T-helper 1 cell treated with Interleukin-12 subunit alpha and Interleukin-12 subunit beta and Interleukin-4 antibody, amounts not matched to agents 30 μg/mL and 1 μg/mL, for 36 hours (primary cell): ENCODE data around the gene UBE2E2.

ENCODE experiments used
- H3K27ac Mint-ChIP-seq: one replicate; pipeline ENCODE4 v1.8.0; 2021; ENCODE audit warnings: mild to moderate bottlenecking, mixed read lengths
- H3K27me3 Mint-ChIP-seq: one replicate; pipeline ENCODE4 v1.8.0; 2021; ENCODE audit warnings: low read depth, mixed read lengths
- H3K36me3 Mint-ChIP-seq: one replicate; pipeline ENCODE4 v1.8.0; 2021; ENCODE audit warnings: low read depth, mixed read lengths
- H3K4me1 Mint-ChIP-seq: one replicate; pipeline ENCODE4 v1.8.0; 2021; ENCODE audit warnings: low read depth, mixed read lengths
- H3K4me3 Mint-ChIP-seq: one replicate; pipeline ENCODE4 v1.8.0; 2021; ENCODE audit warnings: mild to moderate bottlenecking, moderate library complexity, mixed read lengths
- H3K9me3 Mint-ChIP-seq: one replicate; pipeline ENCODE4 v1.8.0; 2021; ENCODE audit warnings: mixed read lengths

UBE2E2 gene

GRCh38 chr3:23546181-23546580, 343.1 kb downstream of the UBE2E2 start:
- Mint-ChIP-seq H3K4me1 (no peaks in the 10 kb centered on the region), H3K36me3 (no peaks in the 10 kb centered on the region), H3K27ac (no peak overlapping the region), H3K4me3 (no peak overlapping the region), H3K27me3 (no peaks in the 10 kb centered on the region), H3K9me3 (no peaks in the 10 kb centered on the region)

- H3K36me3 Mint-ChIP-seq = no peaks in the 10 kb centered on the region
- H3K4me1 Mint-ChIP-seq = no peaks in the 10 kb centered on the region
- H3K27ac Mint-ChIP-seq = no peak overlapping the region
- H3K9me3 Mint-ChIP-seq = no peaks in the 10 kb centered on the region
- H3K4me3 Mint-ChIP-seq = no peak overlapping the region
- no peaks in the 10 kb centered on the region for H3K27me3 Mint-ChIP-seq
Measured at GRCh38 chr3:23547905-23548650, 345.0 kb downstream of the UBE2E2 start.

- Mint-ChIP-seq H3K36me3 (no peaks in the 10 kb centered on the region), H3K9me3 (no peaks in the 10 kb centered on the region)
Measured at GRCh38 chr3:23548706-23549105, 345.6 kb downstream of the UBE2E2 start.

GRCh38 chr3:23549148-23549910, 346.2 kb downstream of the UBE2E2 start:
- no peak overlapping the region for H3K4me3 Mint-ChIP-seq
- H3K36me3 Mint-ChIP-seq = no peaks in the 10 kb centered on the region
- H3K27ac Mint-ChIP-seq = no peak overlapping the region
- H3K27me3 Mint-ChIP-seq = no peaks in the 10 kb centered on the region
- H3K4me1 Mint-ChIP-seq = no peaks in the 10 kb centered on the region
- H3K9me3 Mint-ChIP-seq = no peaks in the 10 kb centered on the region

More at GRCh38 chr3:23548706-23549105, 345.6 kb downstream of the UBE2E2 start:
- Mint-ChIP-seq H3K27ac (no peak overlapping the region), H3K4me3 (no peak overlapping the region), H3K27me3 (no peaks in the 10 kb centered on the region), H3K4me1 (no peaks in the 10 kb centered on the region)

- Mint-ChIP-seq H3K4me1 (no peaks in the 10 kb centered on the region), H3K4me3 (no peak overlapping the region), H3K9me3 (no peaks in the 10 kb centered on the region), H3K36me3 (no peaks in the 10 kb centered on the region), H3K27ac (no peak overlapping the region), H3K27me3 (no peaks in the 10 kb centered on the region)
Measured at GRCh38 chr3:23550402-23550801, 347.3 kb downstream of the UBE2E2 start.

GRCh38 chr3:23552506-23552905, 349.4 kb downstream of the UBE2E2 start:
- no peak overlapping the region for H3K4me3 Mint-ChIP-seq
- H3K36me3 Mint-ChIP-seq = no peaks in the 10 kb centered on the region
- H3K27me3 Mint-ChIP-seq = no peaks in the 10 kb centered on the region
- H3K9me3 Mint-ChIP-seq = no peaks in the 10 kb centered on the region
- no peaks in the 10 kb centered on the region for H3K4me1 Mint-ChIP-seq
- no peak overlapping the region for H3K27ac Mint-ChIP-seq

- no peaks in the 10 kb centered on the region for H3K9me3 Mint-ChIP-seq
- H3K36me3 Mint-ChIP-seq = no peaks in the 10 kb centered on the region
- H3K4me3 Mint-ChIP-seq = no peak overlapping the region
- no peaks in the 10 kb centered on the region for H3K4me1 Mint-ChIP-seq
- no peak overlapping the region for H3K27ac Mint-ChIP-seq
- no peaks in the 10 kb centered on the region for H3K27me3 Mint-ChIP-seq
Measured at GRCh38 chr3:23553353-23553752, 350.2 kb downstream of the UBE2E2 start.

GRCh38 chr3:23565041-23565775, 362.1 kb downstream of the UBE2E2 start:
- peaks cover 4% of the 10 kb centered on the region for H3K9me3 Mint-ChIP-seq
- H3K4me3 Mint-ChIP-seq = no peak overlapping the region
- H3K4me1 Mint-ChIP-seq = no peaks in the 10 kb centered on the region
- no peaks in the 10 kb centered on the region for H3K36me3 Mint-ChIP-seq
- no peaks in the 10 kb centered on the region for H3K27me3 Mint-ChIP-seq
- no peak overlapping the region for H3K27ac Mint-ChIP-seq

- no peaks in the 10 kb centered on the region for H3K27me3 Mint-ChIP-seq
- H3K4me1 Mint-ChIP-seq = no peaks in the 10 kb centered on the region
- H3K9me3 Mint-ChIP-seq = peaks cover 4% of the 10 kb centered on the region
- H3K36me3 Mint-ChIP-seq = no peaks in the 10 kb centered on the region
- H3K27ac Mint-ChIP-seq = no peak overlapping the region
- H3K4me3 Mint-ChIP-seq = no peak overlapping the region
Measured at GRCh38 chr3:23566499-23566898, 363.4 kb downstream of the UBE2E2 start.

- Mint-ChIP-seq H3K27ac (no peak overlapping the region), H3K36me3 (no peaks in the 10 kb centered on the region), H3K9me3 (peaks cover 4% of the 10 kb centered on the region), H3K4me3 (no peak overlapping the region), H3K4me1 (no peaks in the 10 kb centered on the region), H3K27me3 (no peaks in the 10 kb centered on the region)
Measured at GRCh38 chr3:23567917-23568316, 364.8 kb downstream of the UBE2E2 start.

GRCh38 chr3:23573827-23574226, 370.7 kb downstream of the UBE2E2 start:
- Mint-ChIP-seq H3K4me3 (no peak overlapping the region), H3K36me3 (no peaks in the 10 kb centered on the region), H3K4me1 (no peaks in the 10 kb centered on the region), H3K9me3 (no peaks in the 10 kb centered on the region), H3K27ac (no peak overlapping the region), H3K27me3 (no peaks in the 10 kb centered on the region)

GRCh38 chr3:23574822-23575315, 371.7 kb downstream of the UBE2E2 start:
- Mint-ChIP-seq H3K27me3 (no peaks in the 10 kb centered on the region), H3K4me3 (no peak overlapping the region), H3K9me3 (no peaks in the 10 kb centered on the region), H3K4me1 (no peaks in the 10 kb centered on the region), H3K27ac (no peak overlapping the region), H3K36me3 (no peaks in the 10 kb centered on the region)

- Mint-ChIP-seq H3K4me1 (no peaks in the 10 kb centered on the region), H3K27ac (no peak overlapping the region), H3K4me3 (no peak overlapping the region), H3K27me3 (no peaks in the 10 kb centered on the region), H3K9me3 (no peaks in the 10 kb centered on the region), H3K36me3 (no peaks in the 10 kb centered on the region)
Measured at GRCh38 chr3:23575697-23576096, 372.6 kb downstream of the UBE2E2 start.

- Mint-ChIP-seq H3K36me3 (no peaks in the 10 kb centered on the region), H3K4me3 (no peak overlapping the region), H3K27ac (no peak overlapping the region), H3K9me3 (no peaks in the 10 kb centered on the region), H3K4me1 (no peaks in the 10 kb centered on the region), H3K27me3 (no peaks in the 10 kb centered on the region)
Measured at GRCh38 chr3:23576379-23576959, 373.3 kb downstream of the UBE2E2 start.
